HG03066 (cell line): ENCODE data around the gene TSSC4.

Experiments used
- ATAC-seq: cut with Tn5 transposase; IDR thresholded peaks from one replicate; pipeline ENCODE4 v1.9.1; 2021; ENCODE audit warnings: low read depth; ENCODE audit not compliant: unreplicated experiment

TSSC4 gene

GRCh38 chr11:2368851-2369180 is 31.7 kb upstream of the TSSC4 start:
- ATAC-seq: no peak

DNA sequence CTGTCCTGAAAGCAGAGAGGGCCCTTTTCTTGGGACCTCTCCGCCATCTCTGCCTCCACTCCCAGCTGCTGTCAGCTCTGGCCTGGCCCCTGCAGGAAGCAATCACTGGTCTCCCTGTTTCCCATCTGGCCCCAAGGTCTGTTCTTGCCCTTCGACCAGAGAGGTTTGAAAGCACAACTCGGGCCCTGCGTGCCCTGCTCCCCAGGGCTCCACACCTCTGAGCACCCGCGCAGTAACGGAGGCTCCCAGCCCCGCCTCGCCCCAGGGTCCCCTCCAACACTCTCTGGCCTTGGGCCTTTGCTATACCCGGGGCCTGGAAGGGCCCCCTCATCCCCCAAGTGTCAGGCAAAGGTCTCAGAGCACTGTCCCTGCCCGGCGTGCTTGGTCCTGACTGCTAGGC is 31.2 kb upstream of the TSSC4 start:
- no peak for ATAC-seq

- ATAC-seq: no peak
These were observed 30.7 kb upstream of the TSSC4 start for GRCh38 chr11:2369896-2370295.

- no peak for ATAC-seq
These were observed 25.9 kb upstream of the TSSC4 start for GRCh38 chr11:2374456-2375201.

GRCh38 chr11:2375341-2375853 is 25.2 kb upstream of the TSSC4 start:
- no peak for ATAC-seq

- no peak for ATAC-seq
These were observed 24.5 kb upstream of the TSSC4 start for GRCh38 chr11:2375964-2376551.

DNA sequence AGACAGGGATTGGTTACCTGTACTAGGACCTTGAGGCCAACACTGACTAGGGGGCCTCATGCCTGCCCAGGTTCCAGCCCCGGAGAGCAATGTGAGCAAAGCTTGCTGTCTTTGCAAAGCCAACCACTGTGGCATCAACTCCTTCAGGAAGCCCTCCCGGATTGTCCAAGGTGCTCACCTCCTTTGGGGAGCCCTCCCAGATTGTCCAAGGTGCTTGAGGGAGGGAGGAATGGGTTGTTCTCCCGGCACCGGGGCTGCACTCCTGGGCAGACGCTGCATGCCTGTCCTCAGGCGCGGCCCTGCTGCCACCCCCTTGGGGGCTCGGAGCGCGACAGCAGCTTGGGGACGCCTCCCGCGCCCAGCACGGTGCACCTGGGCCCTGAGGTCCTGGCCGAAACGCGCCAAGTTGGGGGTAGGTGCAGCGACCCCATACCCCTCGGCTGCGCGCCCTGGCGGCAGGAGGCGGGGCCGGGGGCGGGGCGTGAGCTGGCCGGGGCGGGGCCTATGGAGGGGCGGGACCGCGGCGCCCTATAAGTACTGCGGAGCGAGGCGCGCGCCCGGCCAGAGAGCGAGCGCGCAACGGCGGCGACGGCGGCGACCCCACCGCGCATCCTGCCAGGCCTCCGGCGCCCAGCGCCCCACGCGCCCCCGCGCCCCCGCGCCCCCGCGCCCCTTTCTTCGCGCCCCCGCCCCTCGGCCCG is 23.6 kb upstream of the TSSC4 start, which contains the start of gene CD81:
Gene CD81 (plus strand): TSS at position 560 of the 701 bp plus-strand sequence. CDS start 240 bp downstream, outside the sequence.
- peak; percentile 35 for ATAC-seq

DNA sequence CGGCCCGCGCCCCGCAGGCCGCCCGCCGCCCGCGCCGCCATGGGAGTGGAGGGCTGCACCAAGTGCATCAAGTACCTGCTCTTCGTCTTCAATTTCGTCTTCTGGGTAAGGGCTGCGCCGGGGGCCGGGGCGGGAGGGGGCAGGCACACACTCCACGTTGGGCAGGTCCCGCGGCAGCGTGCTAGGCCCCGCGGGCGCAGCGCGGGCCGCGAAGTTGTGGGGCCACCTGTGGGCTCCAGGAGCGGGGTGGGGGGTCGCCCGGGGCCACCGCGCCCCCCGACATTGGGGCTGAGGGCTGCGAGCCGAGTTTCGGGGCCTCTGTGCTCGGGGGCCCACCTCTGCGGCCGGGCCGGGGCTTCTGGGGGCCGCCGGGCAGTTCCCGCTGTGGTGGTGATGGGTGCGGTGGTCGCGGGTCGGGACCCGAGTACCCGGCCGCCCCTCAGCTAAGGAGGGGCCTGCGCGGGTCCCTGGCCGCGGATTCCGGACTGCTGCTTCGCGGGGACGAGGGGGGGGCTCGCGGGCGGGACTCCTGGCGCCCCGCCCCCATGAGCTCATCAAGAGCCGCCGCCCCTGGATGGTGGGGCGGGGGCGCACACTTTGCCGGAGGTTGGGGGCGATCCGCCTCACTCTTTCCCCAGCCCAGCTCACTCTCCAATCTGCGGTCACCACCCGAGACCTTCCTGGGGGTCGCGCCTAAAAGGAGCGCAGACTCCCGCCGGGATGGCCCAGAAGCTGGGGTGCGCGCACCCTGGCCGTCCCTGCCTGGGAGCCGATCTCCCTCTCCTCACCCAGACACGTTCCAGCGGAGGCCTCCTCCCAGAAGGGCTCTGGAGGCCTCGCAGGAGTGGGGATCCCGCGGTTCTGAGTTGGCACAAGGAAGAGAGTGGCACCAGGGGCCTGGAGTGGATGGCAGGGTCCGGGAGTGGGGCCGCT is 22.8 kb upstream of the TSSC4 start:
- ATAC-seq: no peak

- no peak for ATAC-seq
These were observed 21.9 kb upstream of the TSSC4 start for GRCh38 chr11:2378527-2379210.

GRCh38 chr11:2379466-2380174 is 20.9 kb upstream of the TSSC4 start:
- no peak for ATAC-seq

DNA sequence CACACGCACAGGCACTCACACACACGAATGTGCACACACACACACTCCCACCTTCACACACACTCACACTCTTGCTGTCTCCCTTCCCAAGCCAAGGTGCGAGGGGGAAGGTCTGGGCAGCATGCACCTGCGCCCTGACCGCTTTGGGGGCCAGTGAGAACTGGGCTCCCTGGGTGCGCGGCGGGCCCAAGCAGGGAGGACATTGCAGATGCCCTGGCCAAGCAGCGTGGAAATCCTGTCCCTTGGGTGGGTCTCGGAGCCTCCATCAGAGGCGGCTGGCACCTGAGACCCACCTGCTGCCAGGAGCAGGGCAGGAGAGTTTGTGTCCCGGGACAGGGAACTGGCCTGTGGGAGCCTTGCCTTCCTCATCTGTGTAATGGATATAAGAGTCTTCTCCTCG is 20.2 kb upstream of the TSSC4 start:
- ATAC-seq: no peak

GRCh38 chr11:2380807-2381350 is 19.7 kb upstream of the TSSC4 start:
- ATAC-seq: no peak

DNA sequence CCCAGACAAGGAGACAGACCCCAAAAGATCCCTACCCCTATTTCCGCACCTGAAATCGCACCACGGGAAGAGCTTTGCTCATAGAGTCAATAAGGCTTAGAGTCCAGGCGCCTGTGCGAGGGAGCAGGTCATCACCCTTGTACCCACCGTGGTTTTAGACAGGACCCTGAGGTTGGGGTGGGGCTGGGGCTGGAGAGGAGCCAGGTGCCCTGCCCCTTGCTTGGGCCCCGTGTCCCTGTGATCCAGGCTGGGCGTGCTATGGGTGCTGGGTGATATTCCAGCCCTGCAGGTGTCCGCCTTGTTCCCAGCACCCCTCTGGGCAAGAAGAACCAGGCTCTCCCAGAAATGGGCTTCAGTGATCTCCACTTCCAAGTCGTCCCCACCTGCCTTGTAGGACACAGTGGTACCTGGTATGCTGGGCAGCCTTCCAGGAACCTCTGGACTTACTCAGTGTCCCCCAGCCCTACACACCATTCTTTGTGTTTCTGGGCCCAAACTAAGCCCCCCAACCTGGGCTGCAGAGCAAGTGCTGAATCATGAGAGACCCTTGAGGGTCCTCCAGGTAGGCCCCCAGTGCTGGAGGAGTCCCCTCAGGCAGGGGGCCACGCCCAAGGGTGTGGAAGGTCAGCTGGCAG is 18.9 kb upstream of the TSSC4 start:
- ATAC-seq: no peak

GRCh38 chr11:2382129-2382517 is 18.4 kb upstream of the TSSC4 start:
- no peak for ATAC-seq

DNA sequence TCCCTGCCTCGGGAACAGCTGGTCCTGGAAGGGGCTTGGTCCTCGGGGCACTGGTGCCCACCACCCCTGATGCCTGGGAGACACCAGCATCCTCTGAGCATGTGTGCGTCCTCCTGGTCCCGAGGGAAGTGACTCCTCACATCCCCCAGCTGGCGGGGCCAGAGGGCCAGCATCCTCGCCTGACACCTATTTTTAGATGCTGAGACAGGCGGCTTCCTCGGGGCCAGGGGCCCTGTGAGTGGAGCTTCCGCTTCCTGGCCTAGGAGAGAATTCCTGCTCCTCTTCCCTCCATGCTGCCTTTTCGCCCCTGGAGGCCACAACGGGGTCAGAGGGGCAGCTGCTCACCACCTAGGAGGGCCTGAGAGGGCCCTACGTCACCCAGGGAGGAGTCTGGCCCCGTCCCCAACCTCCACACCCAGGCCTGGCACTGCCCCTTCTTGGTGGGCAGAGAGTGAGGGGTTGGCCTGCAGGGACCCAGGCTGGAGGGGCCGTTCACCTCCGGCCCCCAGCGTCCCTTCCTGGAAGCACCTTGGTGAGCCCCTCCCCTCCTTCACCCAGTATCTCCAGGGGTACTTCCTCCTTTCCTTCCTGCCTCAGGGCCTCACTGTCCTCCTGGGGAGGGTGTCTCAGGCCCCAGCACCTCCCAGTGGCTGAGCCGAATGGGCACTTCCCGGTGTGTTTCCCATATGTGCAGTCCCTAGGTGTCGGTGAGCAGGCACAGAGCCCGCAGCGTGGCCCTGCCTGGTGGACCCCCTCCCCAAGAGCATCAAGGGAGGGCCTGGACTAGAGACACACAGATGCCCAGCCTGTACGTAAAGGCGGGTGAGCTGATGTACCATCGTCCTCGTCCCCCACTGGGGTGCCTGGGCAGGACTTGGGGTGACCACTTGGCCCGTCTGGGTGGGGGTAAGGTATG is 17.4 kb upstream of the TSSC4 start:
- no peak for ATAC-seq

GRCh38 chr11:2383852-2384804 is 16.4 kb upstream of the TSSC4 start:
- no peak for ATAC-seq
